ENCODE measurements around the gene GRIK4.
"Not testable (repeated sequence)": the region's sequence is repeated elsewhere in the genome, so short reads cannot be mapped to it uniquely, and the experiment has no call there.

GRIK4 gene

GRCh38 chr11:120511116-120511819, at the start of gene GRIK4:
Gene GRIK4 (plus strand): TSS chr11:120511748. CDS start chr11:120660319, 148,571 bp downstream.
- peak; percentile 91 for DNase-seq

GRCh38 chr11:120462825-120463224, 48.7 kb upstream of the GRIK4 start:
- no peak for DNase-seq

GRCh38 chr11:120465921-120466534, 45.5 kb upstream of the GRIK4 start:
- DNase-seq, result no peak

- DNase-seq, result peak; percentile 6
Observed at GRCh38 chr11:120467627-120468026, 43.9 kb upstream of the GRIK4 start.

- DNase-seq, result no peak
Observed at GRCh38 chr11:120471131-120471530, 40.4 kb upstream of the GRIK4 start.

GRCh38 chr11:120471994-120472393, 39.6 kb upstream of the GRIK4 start:
- DNase-seq, result no peak

- no peak for DNase-seq
Observed at GRCh38 chr11:120473503-120473902, 38.0 kb upstream of the GRIK4 start.

- peak; percentile 37 for DNase-seq
Observed at GRCh38 chr11:120482149-120482548, 29.4 kb upstream of the GRIK4 start.

GRCh38 chr11:120484722-120485121, 26.8 kb upstream of the GRIK4 start:
- DNase-seq, result no peak

GRCh38 chr11:120486138-120486537, 25.4 kb upstream of the GRIK4 start:
- DNase-seq, result no peak

GRCh38 chr11:120489799-120490198, 21.7 kb upstream of the GRIK4 start:
- no peak for DNase-seq

GRCh38 chr11:120492486-120492885, 19.1 kb upstream of the GRIK4 start:
- DNase-seq, result no peak

- DNase-seq, result no peak
Observed at GRCh38 chr11:120494595-120494994, 17.0 kb upstream of the GRIK4 start.

GRCh38 chr11:120499088-120499487, 12.5 kb upstream of the GRIK4 start:
- DNase-seq, result no peak

- no peak for DNase-seq
Observed at GRCh38 chr11:120499859-120500258, 11.7 kb upstream of the GRIK4 start.

GRCh38 chr11:120500414-120501071, 11.0 kb upstream of the GRIK4 start:
- no peak for DNase-seq

- no peak for DNase-seq
Observed at GRCh38 chr11:120501440-120501839, 10.1 kb upstream of the GRIK4 start.

GRCh38 chr11:120501976-120502755, 9.4 kb upstream of the GRIK4 start:
- DNase-seq, result no peak

GRCh38 chr11:120503529-120503928, 8.0 kb upstream of the GRIK4 start:
- DNase-seq, result not testable (repeated sequence)

GRCh38 chr11:120505801-120506425, 5.6 kb upstream of the GRIK4 start:
- no peak for DNase-seq

GRCh38 chr11:120509346-120510053, 2.0 kb upstream of the GRIK4 start:
- no peak for DNase-seq

Data from hematopoietic multipotent progenitor cell treated with erythropoietin and hydrocortisone succinate and interleukin-3 and kit ligand, for 4 days (in vitro differentiated cells).